ENCODE measurements around the gene EFNB2.

The EFNB2 gene

DNA sequence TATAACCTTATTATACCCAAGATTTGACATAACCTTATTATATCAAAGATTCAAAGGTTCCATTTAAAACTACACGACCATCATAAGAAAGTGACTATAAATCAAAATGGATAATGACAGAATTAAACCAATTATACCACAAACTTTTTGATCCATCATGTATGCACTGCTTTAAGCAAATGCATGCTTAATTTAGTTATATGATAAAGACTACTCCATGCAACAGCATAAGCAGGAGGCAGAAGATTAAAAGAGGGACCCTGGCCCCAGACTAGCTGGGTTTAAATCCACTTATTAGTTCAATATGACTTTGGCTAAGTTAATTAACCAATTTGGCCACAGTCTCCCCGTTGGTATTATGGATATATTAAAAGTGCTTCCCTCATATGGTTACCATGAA lies 11.4 kb downstream of the EFNB2 start:
- DNase-seq: no peak

DNA sequence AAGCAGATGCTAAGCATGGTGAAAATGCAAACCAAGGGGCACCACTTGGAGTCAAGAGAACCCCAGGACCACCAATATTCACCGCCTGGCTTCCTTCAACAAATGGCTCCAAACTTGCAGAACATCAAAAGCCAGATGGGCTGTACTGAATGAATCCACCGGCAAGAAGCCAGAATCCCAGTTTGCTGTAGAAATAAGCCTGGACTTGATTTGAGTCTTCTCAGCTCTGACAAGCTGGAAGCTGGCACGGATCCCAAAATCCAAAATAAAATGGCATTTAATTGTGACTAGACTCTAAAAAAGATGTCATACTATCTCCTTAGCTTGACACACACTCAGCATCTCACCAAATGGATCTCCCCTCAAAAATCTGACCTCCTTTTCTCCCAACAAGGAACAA lies 11.9 kb downstream of the EFNB2 start:
- DNase-seq: peak; percentile 84

DNA sequence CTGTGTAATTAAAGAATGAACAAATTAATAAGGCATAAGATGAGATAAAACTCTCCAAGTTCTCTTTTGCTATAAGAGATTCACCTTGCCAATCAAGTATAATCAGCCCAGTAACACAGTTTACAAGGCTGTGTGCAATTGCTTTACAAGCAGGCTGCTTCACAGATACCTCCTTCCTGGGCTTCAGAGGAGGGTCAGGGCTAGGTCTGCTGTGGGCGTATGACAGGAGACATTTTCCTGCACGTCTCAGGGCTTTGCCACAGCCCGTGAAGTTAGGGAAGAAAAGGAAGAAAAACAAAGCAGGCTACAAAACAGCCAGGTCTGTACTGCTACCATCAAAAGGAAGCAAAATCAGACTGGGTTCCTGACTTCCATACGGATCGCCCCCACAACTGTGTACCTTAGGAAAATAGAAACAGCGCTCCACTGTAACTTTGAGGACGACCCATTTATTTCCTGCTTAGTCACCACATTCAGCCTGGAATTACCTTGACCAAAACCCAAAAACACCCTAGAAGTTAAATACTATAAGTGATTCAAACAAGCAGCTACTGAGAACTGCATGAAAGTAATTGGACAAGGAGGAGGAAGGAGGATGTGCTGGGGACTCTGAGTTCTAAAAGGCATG lies 12.4 kb downstream of the EFNB2 start:
- DNase-seq: peak; percentile 63

DNA sequence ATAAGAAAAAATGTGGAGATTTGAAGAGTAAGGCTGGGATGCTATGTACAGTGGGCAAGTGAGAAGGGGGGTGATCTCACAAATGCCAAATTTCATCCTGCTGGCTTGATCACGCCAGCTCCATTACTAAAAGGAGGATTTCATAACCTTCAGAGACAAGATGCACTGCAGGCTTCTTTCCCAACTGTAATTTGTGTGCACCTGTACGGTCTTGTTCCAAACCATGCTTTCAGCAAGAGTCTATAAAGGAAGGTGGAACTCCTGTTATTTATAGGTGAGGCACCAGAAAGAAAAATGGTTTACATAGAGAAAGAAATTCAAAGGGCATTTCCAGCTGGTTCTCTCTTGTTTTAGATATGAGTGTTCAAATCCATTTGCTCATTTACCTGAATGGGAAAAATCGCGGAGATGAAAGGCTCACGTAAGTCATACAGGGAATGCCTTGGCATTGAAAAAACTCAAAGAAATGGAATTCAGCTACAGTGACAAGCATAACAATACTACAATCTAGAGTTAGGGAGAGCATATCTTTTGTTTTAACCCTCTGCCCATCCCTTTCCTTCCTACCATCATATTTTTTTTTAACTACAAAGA lies 13.3 kb downstream of the EFNB2 start:
- peak; percentile 77 for DNase-seq

DNA sequence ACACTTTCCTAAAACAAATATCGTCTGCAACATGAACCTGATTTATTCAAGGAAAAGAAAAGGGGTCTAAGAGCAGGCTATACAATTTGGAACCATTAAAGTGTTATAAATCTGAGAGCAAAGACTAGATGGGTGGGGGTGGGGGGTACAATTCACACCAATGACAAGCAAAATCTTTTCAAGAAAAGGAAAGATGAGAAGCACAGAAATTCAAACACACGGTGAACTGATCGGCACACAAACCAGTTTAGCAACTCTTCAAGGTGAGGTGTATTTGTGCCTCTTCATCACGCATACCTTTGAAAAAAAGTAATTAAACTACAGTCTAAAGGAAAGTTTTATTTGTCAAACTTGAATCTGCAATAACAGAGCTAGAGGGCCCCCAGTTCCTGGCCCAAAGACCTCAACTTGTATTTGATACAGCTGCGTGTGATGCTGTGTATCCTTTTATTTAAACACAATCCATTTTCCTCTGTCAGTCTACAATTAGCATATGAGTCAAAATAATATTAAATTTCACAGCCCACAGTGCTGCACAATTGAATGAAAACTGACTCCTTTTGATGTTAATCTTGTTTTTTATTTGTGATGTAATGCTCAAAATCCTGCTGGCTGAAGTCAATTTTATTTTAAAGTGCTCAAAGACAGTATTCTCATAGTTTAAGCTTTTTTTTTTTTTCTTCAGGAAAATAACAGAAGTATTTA lies 14.2 kb downstream of the EFNB2 start:
- DNase-seq: peak; percentile 86

DNA sequence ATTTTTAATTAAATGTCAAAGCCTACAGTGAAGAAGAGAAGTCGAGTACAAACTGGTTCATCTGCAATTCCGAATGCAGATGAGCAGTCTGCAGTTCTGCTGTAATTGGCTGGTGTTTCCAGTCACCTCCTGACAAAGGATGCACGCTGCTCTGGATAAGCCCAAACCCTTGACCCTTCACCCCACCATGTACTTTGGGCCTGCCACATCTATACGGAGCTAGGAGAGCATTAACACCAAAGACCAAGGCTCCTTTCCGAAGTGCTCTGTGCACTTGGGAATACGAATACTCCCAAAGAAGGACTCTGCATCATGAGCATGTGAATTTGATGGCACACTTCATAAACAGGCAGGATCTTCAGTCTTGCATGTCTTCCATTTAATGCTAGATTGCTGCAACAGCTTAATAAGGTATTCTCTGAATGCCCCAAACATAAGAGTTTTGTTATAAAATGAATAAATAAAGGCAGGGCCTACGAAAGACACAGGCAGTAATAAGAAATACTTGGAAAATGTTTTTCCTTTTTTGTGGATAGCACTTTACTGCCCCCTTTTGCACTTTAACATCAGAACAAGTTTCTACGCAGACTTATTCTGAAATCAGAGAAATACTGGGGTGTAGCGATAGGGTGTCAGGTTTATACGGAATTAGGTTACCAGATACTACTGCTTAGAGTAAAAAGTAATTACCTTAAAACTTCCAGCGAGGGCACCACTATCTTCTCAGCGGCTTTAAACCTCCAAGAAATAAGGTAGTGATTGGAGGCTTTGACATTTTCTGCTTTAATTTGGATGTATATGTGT lies 15.0 kb downstream of the EFNB2 start:
- DNase-seq: peak; percentile 86

DNA sequence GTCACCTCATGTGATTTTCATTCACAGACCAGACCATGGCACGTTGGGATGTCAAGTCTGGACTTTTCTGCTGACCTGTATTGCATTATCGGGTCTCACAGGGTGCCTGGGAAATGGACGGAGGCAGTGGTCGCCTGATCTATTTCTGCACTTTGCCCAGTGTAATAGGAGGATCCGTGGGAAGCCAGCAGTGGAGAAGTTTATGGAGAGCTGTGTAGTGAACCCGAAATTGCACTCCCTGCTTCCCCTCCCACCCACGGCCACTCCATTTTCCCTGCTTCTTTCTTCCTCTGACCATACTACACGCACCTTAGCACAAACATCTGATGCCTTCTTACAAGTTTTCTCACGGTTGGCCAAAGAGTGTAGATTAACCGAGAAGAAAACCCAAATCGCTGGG lies 16.9 kb downstream of the EFNB2 start:
- no peak for DNase-seq

DNA sequence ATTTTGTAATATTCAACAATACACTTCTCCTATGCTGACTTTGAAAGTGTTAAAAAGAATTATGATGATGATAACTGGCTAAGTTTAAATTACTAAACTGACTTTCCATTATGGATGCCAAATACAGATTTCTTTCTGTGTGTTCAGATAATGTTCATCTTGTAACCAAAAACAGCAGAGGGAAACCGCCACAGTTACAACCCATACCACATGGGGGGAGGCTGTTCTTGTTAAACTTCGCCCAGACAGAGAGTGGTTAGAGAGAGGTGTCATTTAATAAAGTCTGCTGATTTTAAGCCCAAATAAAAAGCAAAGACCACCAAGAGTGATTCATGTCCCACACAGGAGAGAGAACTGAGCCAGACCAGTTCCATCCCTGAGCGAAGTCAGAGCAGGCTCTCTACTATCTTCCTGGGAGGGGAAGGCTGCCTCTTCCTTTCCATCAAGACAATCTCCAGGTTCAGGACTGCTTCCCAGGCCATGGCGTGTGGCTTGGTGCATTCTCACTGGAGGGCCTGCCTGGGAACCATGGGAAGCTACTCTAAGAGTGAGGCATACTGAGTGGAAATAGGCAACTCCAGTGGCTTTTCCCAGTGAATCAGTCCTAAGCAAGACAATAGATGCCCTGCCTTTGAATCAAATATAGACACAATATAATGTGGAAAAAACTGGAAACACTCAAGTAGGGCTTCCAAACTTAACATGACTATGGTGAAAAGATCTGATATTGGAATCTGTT lies 18.2 kb downstream of the EFNB2 start:
- DNase-seq: no peak

DNA sequence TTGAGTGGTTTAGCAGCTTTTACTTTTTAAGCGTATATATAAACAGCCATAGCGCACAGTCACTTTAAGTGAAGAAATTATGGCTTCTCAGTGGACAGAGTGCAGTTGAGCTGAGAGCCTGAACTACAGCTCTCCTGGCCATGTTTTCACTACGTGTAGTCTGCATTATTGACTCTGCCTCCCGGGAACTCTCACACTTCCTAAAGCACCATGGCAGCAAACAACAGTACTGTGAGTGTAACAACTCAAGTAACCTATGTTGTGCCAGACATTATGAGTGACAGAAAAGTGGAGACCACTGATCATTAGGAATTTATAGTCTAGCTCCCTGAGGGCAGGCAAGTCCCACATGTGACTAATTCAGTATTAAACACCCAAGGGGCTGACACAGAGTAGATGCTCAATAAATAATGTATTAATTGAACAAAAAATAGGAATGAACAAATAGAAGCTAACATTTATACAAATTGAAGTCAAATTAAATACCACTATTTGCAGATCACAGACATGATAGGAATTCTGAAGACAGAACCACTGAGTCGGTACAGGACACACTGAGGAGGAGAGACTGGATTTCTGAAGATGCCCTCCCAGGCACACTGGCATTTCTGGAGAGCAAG lies 19.7 kb downstream of the EFNB2 start:
- DNase-seq: peak; percentile 46

DNA sequence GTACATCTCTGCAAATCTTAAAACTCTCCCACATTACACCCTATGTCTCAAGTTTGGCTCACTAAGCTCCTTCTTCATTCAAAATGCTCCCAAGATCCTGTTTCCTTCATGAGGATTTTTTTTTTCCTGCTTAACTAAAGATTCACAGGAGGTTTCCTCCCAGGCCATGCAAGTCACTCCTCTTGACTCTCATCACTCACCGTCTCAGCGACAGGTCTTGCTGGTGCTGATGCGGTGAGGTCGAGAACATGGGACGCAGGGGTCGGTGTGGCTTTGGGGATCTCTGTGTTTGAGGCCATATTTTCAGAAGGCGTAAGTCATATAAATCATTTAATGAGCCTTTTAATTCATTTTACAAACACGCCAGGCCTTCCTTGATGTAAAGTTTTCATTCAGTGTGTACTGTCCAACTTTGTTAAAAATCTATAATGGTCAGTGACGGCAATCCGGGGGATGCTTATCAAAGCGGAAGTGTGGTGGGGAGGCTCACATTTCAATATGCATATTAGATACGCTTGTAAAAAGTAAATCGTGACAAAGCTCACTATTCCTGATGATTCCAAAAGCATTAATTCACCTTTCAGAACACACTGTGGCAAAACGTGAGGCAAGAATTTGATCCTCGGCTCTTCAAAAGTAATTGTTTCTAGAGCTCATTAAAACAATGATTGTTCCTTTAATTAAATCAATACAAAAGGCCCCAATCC lies 20.4 kb downstream of the EFNB2 start:
- no peak for DNase-seq

DNA sequence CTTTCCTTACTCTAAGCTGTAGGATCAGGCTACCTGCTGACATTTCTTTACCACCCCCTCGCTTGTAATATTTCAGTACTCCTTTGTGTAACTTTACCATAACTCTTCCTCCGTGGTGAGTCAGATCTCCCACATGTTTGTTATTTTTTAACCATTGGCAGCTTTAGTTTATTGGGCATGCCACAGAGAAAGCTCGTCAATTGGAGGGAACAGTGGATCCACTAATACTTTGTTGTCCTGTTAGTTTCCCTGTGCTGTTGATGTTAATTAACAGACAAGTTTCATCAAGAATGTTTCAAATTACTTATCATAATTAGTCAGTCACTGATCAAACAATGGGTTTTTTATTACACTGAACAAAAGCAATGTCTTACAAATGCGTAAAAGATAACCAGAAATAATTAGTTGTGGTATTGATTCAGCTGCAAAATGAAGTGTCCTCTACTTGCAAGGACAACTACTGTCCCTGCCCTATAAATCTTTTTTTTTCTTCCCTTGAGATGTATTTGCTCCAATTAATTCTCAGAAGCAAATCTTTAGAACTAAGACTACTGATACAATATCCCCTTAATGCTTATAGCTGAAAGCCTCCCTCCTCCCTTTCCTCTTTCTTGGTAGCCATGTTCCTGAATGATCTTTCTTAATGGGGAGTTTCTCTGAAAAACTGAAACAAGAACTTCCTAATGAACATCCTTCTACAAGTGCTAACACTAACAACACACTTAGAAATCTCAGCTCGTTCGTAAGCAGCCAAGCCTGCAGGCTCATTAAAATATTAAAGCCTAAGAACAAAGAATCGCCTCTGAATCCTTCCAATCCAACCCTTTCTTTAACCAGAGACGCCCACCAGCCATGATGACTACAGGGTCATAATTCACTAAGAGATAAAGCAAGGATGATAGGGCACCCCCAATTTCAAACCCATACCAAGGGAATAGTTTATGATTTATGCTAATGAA lies 22.2 kb downstream of the EFNB2 start:
- DNase-seq: no peak

DNA sequence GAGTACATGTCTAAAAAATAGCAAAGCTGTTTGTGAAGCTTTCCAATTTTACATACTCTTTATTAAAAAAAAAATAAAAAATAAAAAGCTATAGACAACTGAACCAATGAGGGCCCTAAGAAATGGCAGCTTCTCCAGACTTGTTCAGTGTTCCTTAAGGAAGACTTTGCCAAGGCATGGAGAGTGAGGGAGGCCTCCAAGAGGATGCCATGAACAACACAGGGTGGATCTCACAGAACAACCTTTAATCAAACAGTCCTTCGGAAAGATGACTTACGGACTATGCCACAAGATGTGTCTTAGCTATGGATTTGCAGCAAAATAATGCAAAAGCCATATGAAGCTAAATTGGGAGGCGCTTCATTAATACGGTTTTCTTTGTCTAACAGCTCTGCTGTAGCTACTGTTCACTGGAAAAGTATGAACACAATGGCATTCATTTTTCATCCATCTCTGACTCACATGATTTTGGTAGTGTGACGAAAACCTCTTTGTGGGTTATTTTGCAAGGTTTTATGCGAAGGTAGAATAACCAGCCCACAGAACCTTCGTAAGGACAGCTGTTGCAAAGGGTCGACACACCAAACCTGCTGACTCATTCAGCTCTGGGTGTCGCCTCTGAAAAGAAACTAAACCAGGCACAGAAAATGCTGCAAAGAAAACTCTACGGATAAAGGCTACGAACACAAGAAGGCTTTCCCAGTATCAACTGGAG lies 27.7 kb downstream of the EFNB2 start:
- DNase-seq: no peak

DNA sequence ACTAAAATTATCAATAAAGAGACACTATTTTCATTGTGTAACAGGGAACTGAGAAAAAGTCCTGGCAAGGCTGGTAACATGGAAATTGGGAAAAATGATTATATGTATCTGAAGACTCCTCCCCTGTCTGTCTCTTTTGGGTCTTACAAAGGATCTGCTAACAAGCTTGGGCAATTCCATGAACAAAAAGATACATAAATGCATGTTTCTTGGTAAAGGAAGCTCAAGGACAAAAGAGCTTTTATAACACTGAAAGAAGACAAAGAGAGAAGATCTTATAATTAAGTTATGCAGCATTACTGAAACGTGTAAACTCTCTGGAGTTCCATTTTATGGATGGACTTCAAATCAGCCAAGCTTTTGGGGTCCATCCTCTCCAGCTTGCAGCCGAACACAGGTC lies 29.2 kb downstream of the EFNB2 start:
- DNase-seq: no peak

DNA sequence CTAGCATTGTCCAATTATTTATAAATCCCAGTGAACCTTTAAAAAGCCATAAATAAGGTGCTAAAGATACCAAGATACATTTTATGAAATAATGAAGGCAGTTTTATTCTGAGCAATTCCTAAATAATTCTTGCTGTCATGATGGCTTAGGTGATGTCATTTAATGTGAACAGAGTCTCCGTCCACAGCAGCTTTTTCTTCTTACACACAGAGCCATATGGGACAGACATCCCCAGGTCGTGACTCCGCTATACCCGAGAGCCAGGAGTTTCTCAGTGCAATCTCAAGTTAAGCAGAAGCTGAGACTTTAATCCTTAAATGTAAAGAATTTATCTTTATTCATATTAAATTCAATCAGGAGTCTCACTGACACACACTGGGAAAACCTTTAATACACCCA lies 29.7 kb downstream of the EFNB2 start:
- no peak for DNase-seq

DNA sequence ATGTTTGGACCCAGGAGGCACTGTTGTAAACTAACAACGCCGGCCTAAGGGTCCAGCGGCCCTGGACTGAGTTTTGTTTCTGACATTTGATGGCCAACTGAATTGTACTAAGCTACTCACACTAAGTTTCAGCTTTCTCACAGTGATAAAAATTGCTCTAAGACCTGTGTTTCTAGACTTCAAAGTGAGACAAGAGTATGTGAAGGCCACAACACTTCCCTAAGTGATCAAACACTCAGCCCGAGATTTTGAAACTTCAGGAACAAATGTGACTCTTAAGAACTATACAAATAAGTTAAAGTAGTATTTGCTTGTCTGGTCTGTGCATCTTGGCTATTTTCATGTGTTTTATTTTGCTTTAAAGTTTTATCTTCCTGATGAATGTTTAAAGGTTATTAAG lies 30.2 kb downstream of the EFNB2 start:
- DNase-seq: no peak

DNA sequence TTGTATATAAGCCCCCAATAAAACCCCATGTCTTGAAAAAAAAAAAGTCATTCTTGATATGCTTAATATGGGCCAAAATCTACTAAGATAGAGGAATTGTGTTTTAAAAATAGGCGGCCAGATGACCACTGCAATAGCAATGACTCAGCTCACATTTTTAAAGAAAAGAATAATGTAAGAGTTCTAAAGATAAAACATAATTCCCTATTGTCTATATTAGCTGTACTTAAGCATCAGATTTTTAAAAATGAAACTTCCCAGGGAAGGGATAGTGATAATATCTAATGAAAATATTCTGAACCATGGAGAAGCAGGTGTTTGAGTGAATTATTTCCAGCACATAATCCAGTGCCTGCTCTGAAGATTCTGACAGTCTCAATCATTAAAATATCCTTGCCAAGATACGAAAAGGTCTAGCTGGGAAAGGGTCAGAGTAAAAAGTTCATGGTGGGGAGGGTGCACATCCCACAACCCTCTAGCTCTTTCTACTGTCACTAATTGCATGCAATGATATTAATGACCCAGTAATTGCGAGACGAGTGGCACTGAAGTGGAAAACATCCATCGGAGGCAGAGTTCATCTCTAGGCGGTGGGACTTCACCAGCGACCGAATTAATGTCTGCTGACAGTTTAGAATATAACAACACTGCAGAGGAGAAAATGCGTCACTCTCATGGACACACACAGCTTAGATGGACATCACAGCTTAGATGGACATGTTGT lies 31.6 kb downstream of the EFNB2 start:
- DNase-seq: no peak

DNA sequence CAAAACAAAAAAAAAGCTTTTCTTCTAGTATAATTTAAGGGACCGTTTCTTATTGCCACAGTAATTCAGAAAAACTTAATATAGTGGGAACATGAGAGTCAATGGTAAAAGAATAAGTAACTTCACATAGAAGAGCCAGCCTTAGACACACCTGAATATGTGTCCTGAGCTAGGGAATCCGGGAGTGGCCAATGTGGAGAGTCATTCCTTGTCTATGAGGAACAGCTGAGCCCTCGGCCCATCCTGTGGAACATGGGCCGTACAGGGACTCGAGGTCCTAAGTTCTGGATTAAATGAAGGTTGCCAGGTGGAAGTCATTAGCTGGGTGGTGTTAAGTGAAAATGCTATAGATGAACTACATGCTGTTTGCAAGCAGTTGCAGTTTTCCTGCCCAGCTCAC lies 32.2 kb downstream of the EFNB2 start:
- no peak for DNase-seq

DNA sequence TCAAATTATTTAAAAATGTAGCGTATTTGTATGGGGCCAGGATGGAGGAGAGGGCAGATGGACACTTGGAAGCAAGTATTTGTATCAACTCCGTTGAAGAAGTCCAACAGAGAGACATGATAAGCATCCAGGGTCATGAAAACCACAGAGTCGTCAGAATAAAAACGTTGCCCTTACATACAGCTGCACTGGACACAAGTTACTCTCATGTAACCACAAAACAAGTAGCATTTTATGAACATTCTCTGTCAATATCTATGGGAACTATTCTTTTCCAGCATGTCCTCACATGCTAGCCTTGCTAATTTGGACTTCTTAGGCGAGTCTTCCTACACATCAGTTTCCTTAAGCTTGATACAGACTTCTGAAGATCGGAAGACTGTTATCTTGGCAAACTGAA lies 35.0 kb downstream of the EFNB2 start:
- no peak for DNase-seq

DNA sequence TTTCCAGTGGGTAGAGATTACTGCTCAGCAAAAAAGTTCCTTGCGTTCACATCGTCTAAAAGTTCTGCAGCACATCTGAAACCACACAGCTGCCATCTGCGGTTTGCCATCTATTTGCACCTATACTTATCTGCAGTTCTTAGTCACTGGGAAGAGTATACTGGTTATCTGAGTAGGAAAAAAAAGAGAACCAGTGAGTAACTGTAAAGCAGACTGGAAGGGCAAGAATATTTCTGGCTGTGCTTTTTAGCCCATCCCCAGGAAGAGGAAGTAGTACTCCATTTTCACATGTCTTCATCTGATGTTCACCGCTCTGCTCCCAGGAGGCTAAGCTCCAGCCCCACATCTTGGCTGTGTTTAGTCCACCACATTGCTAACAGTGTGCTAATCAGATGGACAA lies 35.6 kb downstream of the EFNB2 start:
- DNase-seq: no peak
